PFSK-1 (cell line): Measurements from ENCODE around the gene SCUBE2.

Experiments
- POLR2AphosphoS5 ChIP-seq: IDR thresholded peaks from 2 replicates; pipeline ENCODE4 v1.6.1; 2012; ENCODE audit warnings: low read depth, mild to moderate bottlenecking, control low read depth, low read length, moderate library complexity
- SIN3A ChIP-seq: IDR thresholded peaks from 2 replicates; pipeline ENCODE4 v1.6.1; 2012; ENCODE audit warnings: mild to moderate bottlenecking, low read length, moderate library complexity, borderline replicate concordance; ENCODE audit not compliant: insufficient read depth
- TAF1 ChIP-seq: IDR thresholded peaks from 2 replicates; pipeline ENCODE4 v1.6.1; 2012; ENCODE audit warnings: low read length, control low read depth, borderline replicate concordance; ENCODE audit not compliant: insufficient read depth
- TF ChIP-seq, protein P1 (sequence below), 2 experiments: IDR thresholded peaks; 2 replicates each; pipeline versions ENCODE4 v1.6.1 to v1.8.0; 2011 to 2012; ENCODE audit warnings: low read depth in 2 of 2, low read length in 2 of 2, control low read depth in 1 of 2, inconsistent platforms in 1 of 2, mild to moderate bottlenecking in 1 of 2, moderate library complexity in 1 of 2; ENCODE audit not compliant: insufficient read depth in 1 of 2

DNA sequence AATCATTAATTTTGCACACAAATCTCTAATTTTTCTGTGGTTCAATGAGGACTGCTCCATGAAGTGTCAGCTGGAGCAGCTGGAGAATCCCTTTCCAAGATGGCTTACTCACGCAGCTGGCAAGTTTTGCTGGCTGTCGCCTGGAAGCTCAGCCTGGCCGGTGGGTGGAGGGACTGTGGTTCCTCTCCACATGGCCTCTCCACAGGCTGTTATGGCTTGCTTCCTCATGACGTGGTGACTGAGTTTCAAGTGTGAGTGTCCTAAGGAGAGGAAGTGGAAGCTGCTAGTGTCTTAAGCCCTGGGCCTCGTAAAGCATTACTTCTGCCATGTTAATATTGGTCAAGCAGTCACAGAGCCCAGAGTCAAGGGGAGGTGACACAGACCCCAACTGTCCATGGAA is 73.6 kb downstream of the SCUBE2 start:
- TF ChIP-seq TAF1 (no peak), POLR2AphosphoS5 (no peak), SIN3A (no peak)
- TF ChIP-seq, protein P1, sequence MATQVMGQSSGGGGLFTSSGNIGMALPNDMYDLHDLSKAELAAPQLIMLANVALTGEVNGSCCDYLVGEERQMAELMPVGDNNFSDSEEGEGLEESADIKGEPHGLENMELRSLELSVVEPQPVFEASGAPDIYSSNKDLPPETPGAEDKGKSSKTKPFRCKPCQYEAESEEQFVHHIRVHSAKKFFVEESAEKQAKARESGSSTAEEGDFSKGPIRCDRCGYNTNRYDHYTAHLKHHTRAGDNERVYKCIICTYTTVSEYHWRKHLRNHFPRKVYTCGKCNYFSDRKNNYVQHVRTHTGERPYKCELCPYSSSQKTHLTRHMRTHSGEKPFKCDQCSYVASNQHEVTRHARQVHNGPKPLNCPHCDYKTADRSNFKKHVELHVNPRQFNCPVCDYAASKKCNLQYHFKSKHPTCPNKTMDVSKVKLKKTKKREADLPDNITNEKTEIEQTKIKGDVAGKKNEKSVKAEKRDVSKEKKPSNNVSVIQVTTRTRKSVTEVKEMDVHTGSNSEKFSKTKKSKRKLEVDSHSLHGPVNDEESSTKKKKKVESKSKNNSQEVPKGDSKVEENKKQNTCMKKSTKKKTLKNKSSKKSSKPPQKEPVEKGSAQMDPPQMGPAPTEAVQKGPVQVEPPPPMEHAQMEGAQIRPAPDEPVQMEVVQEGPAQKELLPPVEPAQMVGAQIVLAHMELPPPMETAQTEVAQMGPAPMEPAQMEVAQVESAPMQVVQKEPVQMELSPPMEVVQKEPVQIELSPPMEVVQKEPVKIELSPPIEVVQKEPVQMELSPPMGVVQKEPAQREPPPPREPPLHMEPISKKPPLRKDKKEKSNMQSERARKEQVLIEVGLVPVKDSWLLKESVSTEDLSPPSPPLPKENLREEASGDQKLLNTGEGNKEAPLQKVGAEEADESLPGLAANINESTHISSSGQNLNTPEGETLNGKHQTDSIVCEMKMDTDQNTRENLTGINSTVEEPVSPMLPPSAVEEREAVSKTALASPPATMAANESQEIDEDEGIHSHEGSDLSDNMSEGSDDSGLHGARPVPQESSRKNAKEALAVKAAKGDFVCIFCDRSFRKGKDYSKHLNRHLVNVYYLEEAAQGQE (IDR thresholded peaks at IDR 0.05; ENCODE audit: insufficient read depth in 1 of 2, low read depth in 2 of 2, low read length in 2 of 2), result no peak
